Fibroblast of pulmonary artery (primary cell): ENCODE measurements around the gene CYLD.

Source experiments
- DNase-seq: peaks from one replicate; pipeline ENCODE4 v3.0.0-alpha.2; 2010; ENCODE audit warnings: low read depth
- H3K4me3 ChIP-seq: replicated peaks from 2 replicates; pipeline ENCODE4 v1.5.1; 2011; ENCODE audit warnings: low read depth, mild to moderate bottlenecking, control low read depth, low read length, moderate library complexity
- TF ChIP-seq, protein P1 (sequence below): IDR thresholded peaks from 2 replicates; pipeline ENCODE4 v1.5.1; 2011; ENCODE audit warnings: mild to moderate bottlenecking, control low read depth, low read length, inconsistent platforms; ENCODE audit errors: missing control alignments

Gene CYLD

GRCh38 chr16:50731130-50731988 is 10.5 kb upstream of the CYLD start:
- no peak overlapping the region for H3K4me3 ChIP-seq
- DNase-seq: no peak
- TF ChIP-seq, protein P1, sequence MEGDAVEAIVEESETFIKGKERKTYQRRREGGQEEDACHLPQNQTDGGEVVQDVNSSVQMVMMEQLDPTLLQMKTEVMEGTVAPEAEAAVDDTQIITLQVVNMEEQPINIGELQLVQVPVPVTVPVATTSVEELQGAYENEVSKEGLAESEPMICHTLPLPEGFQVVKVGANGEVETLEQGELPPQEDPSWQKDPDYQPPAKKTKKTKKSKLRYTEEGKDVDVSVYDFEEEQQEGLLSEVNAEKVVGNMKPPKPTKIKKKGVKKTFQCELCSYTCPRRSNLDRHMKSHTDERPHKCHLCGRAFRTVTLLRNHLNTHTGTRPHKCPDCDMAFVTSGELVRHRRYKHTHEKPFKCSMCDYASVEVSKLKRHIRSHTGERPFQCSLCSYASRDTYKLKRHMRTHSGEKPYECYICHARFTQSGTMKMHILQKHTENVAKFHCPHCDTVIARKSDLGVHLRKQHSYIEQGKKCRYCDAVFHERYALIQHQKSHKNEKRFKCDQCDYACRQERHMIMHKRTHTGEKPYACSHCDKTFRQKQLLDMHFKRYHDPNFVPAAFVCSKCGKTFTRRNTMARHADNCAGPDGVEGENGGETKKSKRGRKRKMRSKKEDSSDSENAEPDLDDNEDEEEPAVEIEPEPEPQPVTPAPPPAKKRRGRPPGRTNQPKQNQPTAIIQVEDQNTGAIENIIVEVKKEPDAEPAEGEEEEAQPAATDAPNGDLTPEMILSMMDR: no peak

DNA sequence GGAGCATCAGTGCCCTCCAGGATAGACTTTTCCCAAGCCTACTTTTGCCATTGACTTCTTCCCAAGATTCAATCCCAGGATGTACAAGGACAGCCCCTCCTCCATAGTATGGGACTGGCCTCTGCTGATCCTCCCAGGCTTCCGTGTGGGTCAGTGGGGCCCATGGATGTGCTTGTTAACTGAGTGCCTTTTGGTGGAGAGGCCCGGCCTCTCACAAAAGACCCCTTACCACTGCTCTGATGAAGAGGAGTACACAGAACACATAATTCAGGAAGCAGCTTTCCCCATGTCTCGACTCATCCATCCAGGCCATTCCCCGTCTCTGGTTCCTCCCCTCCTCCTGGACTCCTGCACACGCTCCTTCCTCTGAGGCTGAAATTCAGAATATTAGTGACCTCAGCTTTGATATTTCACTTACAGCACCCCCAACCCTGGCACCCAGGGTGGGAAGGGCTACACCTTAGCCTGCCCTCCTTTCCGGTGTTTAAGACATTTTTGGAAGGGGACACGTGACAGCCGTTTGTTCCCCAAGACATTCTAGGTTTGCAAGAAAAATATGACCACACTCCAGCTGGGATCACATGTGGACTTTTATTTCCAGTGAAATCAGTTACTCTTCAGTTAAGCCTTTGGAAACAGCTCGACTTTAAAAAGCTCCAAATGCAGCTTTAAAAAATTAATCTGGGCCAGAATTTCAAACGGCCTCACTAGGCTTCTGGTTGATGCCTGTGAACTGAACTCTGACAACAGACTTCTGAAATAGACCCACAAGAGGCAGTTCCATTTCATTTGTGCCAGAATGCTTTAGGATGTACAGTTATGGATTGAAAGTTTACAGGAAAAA is 9.7 kb upstream of the CYLD start:
- DNase-seq: no peak
- TF ChIP-seq, protein P1: no peak

DNA sequence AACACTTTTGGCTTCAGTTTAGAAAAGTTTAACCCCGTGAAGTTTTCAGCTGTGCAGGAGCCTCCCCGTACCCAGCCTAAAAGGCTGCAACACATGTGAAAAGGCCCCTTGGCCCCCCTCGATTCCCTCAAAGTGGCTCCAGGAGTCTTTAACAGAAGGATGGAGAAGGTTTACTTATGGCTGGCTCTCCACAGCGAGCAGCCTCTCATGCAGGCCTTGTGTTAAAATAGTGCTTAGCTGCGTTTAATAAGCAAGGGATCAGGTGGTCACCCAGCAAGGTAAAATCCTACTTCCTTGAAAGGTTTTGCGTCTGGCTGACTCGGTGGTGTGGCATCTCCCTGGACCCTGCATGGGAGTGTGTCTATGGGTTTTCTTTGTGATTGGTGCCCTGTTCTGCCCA is 8.4 kb upstream of the CYLD start:
- no peak overlapping the region for H3K4me3 ChIP-seq
- TF ChIP-seq, protein P1: no peak
- no peak for DNase-seq

More for the DNA sequence above, 9.7 kb upstream of the CYLD start:
- no peak overlapping the region for H3K4me3 ChIP-seq

DNA sequence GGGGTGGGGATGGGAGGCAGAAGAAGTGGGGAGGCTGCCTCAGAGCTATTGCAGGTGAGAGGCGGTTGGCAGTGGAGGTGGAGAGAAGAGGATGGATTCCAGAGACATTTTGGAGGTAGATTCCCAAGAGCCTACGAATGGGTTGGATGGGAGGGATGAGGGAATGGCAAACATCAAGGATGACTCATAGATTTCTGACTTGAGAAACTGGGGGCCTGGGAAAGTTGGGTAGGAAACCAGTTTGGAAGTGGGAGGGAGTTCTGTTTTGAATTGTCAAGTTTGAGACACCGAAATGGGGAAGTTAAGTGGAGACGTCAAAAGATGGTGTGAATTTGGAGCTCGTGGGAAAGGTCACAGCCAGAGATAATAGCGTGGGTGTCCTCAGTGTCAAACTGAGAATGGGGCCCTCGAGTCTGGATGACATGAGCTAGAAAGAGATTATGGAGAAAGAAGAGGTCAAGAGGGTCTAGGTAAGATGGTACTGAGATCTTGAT is 6.2 kb upstream of the CYLD start:
- H3K4me3 ChIP-seq: no peak overlapping the region
- DNase-seq: no peak
- TF ChIP-seq, protein P1: no peak

DNA sequence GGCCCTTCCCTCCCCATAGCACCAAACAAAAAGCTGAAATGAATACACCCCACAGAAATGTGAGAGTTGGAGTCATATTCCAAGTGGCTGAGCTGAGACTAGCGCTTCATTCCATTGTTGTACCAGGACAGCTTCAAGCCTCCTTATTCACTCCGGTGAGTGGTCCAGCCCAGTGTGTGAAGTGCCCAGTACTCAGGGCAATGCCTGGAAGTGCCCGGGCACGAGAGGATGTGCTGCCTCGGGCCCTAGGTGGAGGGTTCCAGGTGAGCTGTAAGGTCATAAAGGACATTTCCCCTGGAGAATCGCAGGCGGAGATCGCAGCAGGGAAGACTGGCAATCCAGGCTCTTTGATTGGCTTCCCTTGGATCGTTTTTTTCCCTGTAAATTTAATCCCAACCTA is 5.4 kb upstream of the CYLD start:
- no peak for DNase-seq
- H3K4me3 ChIP-seq: no peak overlapping the region
- TF ChIP-seq, protein P1: no peak

GRCh38 chr16:50737420-50737959 is 4.4 kb upstream of the CYLD start:
- DNase-seq: no peak
- TF ChIP-seq, protein P1: no peak
- H3K4me3 ChIP-seq: no peak overlapping the region
